Neural progenitor cell (in vitro differentiated cells): ENCODE results near the gene FCAMR. TPM values are rescaled to one million over a fixed set of nuclear protein-coding genes. Genes with fewer than 3 reads are reported as not detected.

Experiments
- DNase-seq: peaks from one replicate; pipeline ENCODE4 v3.0.0-alpha.2; 2016; ENCODE audit warnings: low spot score
- H2AFZ ChIP-seq: fragments of 200-600 bp; sonication (generic); replicated peaks from 2 replicates; pipeline ENCODE4 v1.6.1; 2016; ENCODE audit warnings: antibody characterized with exemption
- H3F3A ChIP-seq: fragments of 200-600 bp; sonication (generic); 2 replicates; pipeline ENCODE4 v1.6.1; 2016; ENCODE audit warnings: antibody characterized with exemption, low read depth
- H3K27ac ChIP-seq: fragments of 200-600 bp; sonication (generic); 2 replicates; pipeline ENCODE4 v1.5.1; 2016; ENCODE audit warnings: mild to moderate bottlenecking
- H3K27me3 ChIP-seq: fragments of 200-600 bp; sonication (generic); 2 replicates; pipeline ENCODE4 v1.6.1; 2016; ENCODE audit warnings: mild to moderate bottlenecking, moderate library complexity
- H3K36me3 ChIP-seq: fragments of 200-600 bp; sonication (generic); 2 replicates; pipeline ENCODE4 v1.5.1; 2016
- H3K4me1 ChIP-seq: fragments of 200-600 bp; sonication (generic); 2 replicates; pipeline ENCODE4 v1.6.1; 2016; ENCODE audit warnings: mixed run types
- H3K4me2 ChIP-seq: fragments of 200-600 bp; sonication (generic); 2 replicates; pipeline ENCODE4 v1.6.1; 2016
- H3K4me3 ChIP-seq: fragments of 200-600 bp; sonication (generic); 2 replicates; pipeline ENCODE4 v1.5.1; 2016
- H3K79me2 ChIP-seq: fragments of 200-600 bp; sonication (generic); 2 replicates; pipeline ENCODE4 v1.6.1; 2016; ENCODE audit warnings: low read depth
- H3K9ac ChIP-seq: fragments of 200-600 bp; sonication (generic); 2 replicates; pipeline ENCODE4 v1.6.1; 2016
- H3K9me3 ChIP-seq: fragments of 200-600 bp; sonication (generic); 2 replicates; pipeline ENCODE4 v1.5.1; 2016; ENCODE audit warnings: low read depth
- H4K20me1 ChIP-seq: fragments of 200-600 bp; sonication (generic); 2 replicates; pipeline ENCODE4 v1.6.1; 2016; ENCODE audit warnings: low read depth
- H3K27ac Mint-ChIP-seq: 3 replicates; pipeline ENCODE4 v1.8.0; 2021; ENCODE audit warnings: mixed read lengths
- H3K27me3 Mint-ChIP-seq: 2 replicates; pipeline ENCODE4 v1.8.0; 2022; ENCODE audit warnings: low read depth, mild to moderate bottlenecking, inconsistent platforms, moderate library complexity, mixed read lengths; ENCODE audit not compliant: insufficient read depth
- H3K36me3 Mint-ChIP-seq: 3 replicates; pipeline ENCODE4 v1.8.0; 2021; ENCODE audit warnings: mixed read lengths
- H3K4me1 Mint-ChIP-seq: 3 replicates; pipeline ENCODE4 v1.8.0; 2021; ENCODE audit warnings: mixed read lengths
- H3K4me3 Mint-ChIP-seq: 3 replicates; pipeline ENCODE4 v1.8.0; 2021; ENCODE audit warnings: mild to moderate bottlenecking, moderate library complexity, mixed read lengths
- H3K9me3 Mint-ChIP-seq: 3 replicates; pipeline ENCODE4 v1.8.0; 2020; ENCODE audit warnings: mixed read lengths
- CTCF ChIP-seq: fragments of 200-600 bp; sonication (generic); IDR thresholded peaks from 2 replicates; pipeline ENCODE4 v1.5.1; 2017; ENCODE audit warnings: antibody characterized with exemption, mild to moderate bottlenecking
- EZH2 ChIP-seq: fragments of 200-600 bp; sonication (generic); IDR thresholded peaks from 2 replicates; pipeline ENCODE4 v1.6.1; 2017; ENCODE audit warnings: antibody characterized with exemption, mild to moderate bottlenecking, moderate library complexity
- EZH2phosphoT487 ChIP-seq: fragments of 200-600 bp; sonication (generic); IDR thresholded peaks from 2 replicates; pipeline ENCODE4 v1.6.1; 2017; ENCODE audit warnings: antibody characterized with exemption
- total RNA-seq: library from RNA; depleted of rRNA; stranded (reverse); fragments of >200 nt; gene quantifications from 2 replicates; pipeline ENCODE4 v1.2.3, GENCODE V29; 2015; ENCODE audit warnings: low replicate concordance

Gene FCAMR
- total RNA-seq, 1 donor from 2014 or later: not detected

- H3K4me2 ChIP-seq: no peak overlapping the region
- Mint-ChIP-seq H3K9me3 (no peaks in the 10 kb centered on the region), H3K27ac (no peak overlapping the region), H3K27me3 (peaks cover 13% of the 10 kb centered on the region), H3K36me3 (no peaks in the 10 kb centered on the region), H3K4me3 (no peak overlapping the region), H3K4me1 (no peaks in the 10 kb centered on the region)
- H3K79me2 ChIP-seq: no peaks in the 10 kb centered on the region
- H3K27me3 ChIP-seq: no peaks in the 10 kb centered on the region
- no peak overlapping the region for H3K4me3 ChIP-seq
- no peak overlapping the region for H3K9ac ChIP-seq
- no peaks in the 10 kb centered on the region for H3K9me3 ChIP-seq
- no peaks in the 10 kb centered on the region for H3K36me3 ChIP-seq
- no peak for TF ChIP-seq EZH2
- TF ChIP-seq CTCF: no peak
- TF ChIP-seq EZH2phosphoT487: no peak
- H3F3A ChIP-seq: no peaks in the 10 kb centered on the region
- DNase-seq: no peak
- no peak overlapping the region for H3K27ac ChIP-seq
- no peak overlapping the region for H2AFZ ChIP-seq
- H4K20me1 ChIP-seq: no peaks in the 10 kb centered on the region
- no peaks in the 10 kb centered on the region for H3K4me1 ChIP-seq
These were observed 48.4 kb upstream of the FCAMR start for GRCh38 chr1:207018707-207019106.

- Mint-ChIP-seq H3K27ac (no peak overlapping the region), H3K4me3 (no peak overlapping the region), H3K27me3 (peaks cover 13% of the 10 kb centered on the region), H3K9me3 (no peaks in the 10 kb centered on the region), H3K4me1 (no peaks in the 10 kb centered on the region), H3K36me3 (no peaks in the 10 kb centered on the region)
- TF ChIP-seq EZH2 (no peak), EZH2phosphoT487 (no peak), CTCF (no peak)
- no peak overlapping the region for H3K4me2 ChIP-seq
- no peaks in the 10 kb centered on the region for H3K27me3 ChIP-seq
- no peaks in the 10 kb centered on the region for H4K20me1 ChIP-seq
- no peak overlapping the region for H3K9ac ChIP-seq
- H3K9me3 ChIP-seq: no peaks in the 10 kb centered on the region
- H3K4me1 ChIP-seq: no peaks in the 10 kb centered on the region
- H3K36me3 ChIP-seq: no peaks in the 10 kb centered on the region
- no peaks in the 10 kb centered on the region for H3F3A ChIP-seq
- no peak for DNase-seq
- no peak overlapping the region for H3K4me3 ChIP-seq
- H2AFZ ChIP-seq: no peak overlapping the region
- no peaks in the 10 kb centered on the region for H3K79me2 ChIP-seq
- no peak overlapping the region for H3K27ac ChIP-seq
These were observed 47.6 kb upstream of the FCAMR start for GRCh38 chr1:207017615-207018559.

- peaks cover 13% of the 10 kb centered on the region for H3K27me3 Mint-ChIP-seq
- no peaks in the 10 kb centered on the region for H4K20me1 ChIP-seq
- H3K9ac ChIP-seq: no peak overlapping the region
- no peak overlapping the region for H3K4me3 ChIP-seq
- no peak overlapping the region for H2AFZ ChIP-seq
- H3K36me3 ChIP-seq: no peaks in the 10 kb centered on the region
- no peak overlapping the region for H3K27ac Mint-ChIP-seq
- no peak for DNase-seq
- no peaks in the 10 kb centered on the region for H3K9me3 ChIP-seq
- no peaks in the 10 kb centered on the region for H3K4me1 Mint-ChIP-seq
- no peak for TF ChIP-seq EZH2
- TF ChIP-seq CTCF: no peak
- no peak for TF ChIP-seq EZH2phosphoT487
- no peak overlapping the region for H3K4me3 Mint-ChIP-seq
- no peaks in the 10 kb centered on the region for H3K36me3 Mint-ChIP-seq
- H3K79me2 ChIP-seq: no peaks in the 10 kb centered on the region
- no peaks in the 10 kb centered on the region for H3K4me1 ChIP-seq
- no peaks in the 10 kb centered on the region for H3K27me3 ChIP-seq
- no peaks in the 10 kb centered on the region for H3F3A ChIP-seq
- no peak overlapping the region for H3K4me2 ChIP-seq
- no peaks in the 10 kb centered on the region for H3K9me3 Mint-ChIP-seq
- H3K27ac ChIP-seq: no peak overlapping the region
These were observed 45.5 kb upstream of the FCAMR start for GRCh38 chr1:207015791-207016190.
